Glomerular visceral epithelial cell (primary cell): ENCODE data around the gene RPS6KL1.

ENCODE experiments used
- DNase-seq: peaks from one replicate; pipeline ENCODE4 v3.0.0-alpha.2; 2016; ENCODE audit errors: extremely low spot score

RPS6KL1 gene, protein sequence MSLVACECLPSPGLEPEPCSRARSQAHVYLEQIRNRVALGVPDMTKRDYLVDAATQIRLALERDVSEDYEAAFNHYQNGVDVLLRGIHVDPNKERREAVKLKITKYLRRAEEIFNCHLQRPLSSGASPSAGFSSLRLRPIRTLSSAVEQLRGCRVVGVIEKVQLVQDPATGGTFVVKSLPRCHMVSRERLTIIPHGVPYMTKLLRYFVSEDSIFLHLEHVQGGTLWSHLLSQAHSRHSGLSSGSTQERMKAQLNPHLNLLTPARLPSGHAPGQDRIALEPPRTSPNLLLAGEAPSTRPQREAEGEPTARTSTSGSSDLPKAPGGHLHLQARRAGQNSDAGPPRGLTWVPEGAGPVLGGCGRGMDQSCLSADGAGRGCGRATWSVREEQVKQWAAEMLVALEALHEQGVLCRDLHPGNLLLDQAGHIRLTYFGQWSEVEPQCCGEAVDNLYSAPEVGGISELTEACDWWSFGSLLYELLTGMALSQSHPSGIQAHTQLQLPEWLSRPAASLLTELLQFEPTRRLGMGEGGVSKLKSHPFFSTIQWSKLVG

DNA sequence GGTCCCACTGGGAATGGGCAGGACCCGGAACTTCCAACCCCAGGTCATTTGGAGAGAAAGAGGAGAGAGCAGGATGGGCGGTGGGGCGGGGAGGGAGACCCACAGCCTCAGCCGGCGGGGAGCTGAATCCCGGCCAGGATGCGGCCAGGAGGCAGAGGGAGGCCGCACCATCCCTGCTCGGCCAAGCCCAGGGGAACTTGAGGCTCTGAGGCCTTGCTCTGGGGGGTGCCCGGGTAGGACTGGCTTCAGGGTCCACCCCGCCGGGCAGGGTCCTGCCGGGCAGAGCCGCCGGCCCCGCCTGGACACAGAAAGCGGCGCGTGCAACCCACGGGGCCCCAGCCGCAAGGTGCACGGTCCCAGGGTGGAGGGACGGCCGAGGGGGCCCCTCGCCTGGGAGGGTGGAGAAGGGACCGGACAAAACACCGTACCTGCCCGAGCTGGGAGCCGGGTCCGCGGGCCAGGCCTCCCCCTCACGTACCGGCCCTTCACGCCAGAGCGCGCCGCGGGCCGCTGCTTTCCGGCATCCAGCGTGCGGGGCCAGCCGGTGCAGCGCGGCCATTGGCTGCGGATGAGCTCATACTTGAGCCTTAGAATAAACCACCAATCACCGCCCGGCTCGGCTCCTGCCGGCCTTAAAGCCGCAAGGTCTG lies at the start of gene RPS6KL1:
Gene RPS6KL1, minus strand, starts transcription at position 509 of the 650 bp plus-strand sequence. CDS start 1,719 bp downstream, outside the sequence.
- DNase-seq, result peak; percentile 82

DNA sequence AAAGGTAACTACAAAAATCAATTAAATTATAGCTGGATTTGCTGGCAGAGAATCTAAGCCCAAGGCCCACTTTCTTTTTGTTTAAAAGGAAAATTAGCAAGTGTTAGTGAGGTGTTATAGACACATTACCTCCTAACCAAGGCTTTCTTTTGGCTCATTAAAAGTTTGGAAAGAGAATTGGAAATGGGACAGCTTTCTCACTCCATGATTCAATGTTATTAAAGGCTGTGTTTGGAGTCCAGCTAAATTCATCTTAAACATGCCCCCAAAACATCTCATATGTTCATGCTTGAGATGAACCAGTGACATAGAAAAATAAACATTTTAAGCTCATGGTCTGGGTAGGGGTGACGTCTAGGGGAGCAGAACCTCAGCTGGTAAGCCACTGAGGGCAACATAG lies 45.8 kb upstream of the RPS6KL1 start:
- no peak for DNase-seq

DNA sequence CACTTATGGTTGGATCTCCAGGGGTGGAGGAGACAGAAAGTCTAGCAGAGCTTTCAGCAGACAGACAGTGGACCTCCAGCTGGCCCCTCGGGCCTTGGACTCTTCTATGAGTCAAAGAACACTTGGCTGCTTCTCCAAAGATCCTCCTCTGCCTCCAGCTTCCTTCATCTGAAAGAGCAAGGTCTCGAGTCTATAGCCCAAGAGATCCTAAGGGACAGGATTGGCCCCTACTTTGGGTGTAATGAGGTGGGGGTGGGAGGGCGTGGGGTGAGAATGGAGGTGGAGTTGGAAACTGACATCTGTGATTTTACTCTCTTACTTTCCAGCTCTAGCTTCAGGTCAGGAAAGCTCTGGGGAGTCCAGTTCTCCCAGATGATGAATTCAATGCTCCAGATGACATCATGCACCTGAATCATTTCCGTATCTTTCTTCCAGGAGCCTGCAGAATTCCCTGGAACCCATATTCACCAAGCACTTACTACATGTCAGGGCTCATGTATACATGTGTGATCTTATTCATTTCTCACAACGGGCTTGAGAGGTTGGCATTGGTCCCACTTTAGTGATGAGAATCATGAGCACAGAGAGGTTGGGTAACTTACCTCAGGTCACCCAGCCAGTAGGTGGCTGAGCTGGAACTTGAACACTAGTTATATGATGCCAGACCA lies 42.6 kb upstream of the RPS6KL1 start:
- peak; percentile 31 for DNase-seq

DNA sequence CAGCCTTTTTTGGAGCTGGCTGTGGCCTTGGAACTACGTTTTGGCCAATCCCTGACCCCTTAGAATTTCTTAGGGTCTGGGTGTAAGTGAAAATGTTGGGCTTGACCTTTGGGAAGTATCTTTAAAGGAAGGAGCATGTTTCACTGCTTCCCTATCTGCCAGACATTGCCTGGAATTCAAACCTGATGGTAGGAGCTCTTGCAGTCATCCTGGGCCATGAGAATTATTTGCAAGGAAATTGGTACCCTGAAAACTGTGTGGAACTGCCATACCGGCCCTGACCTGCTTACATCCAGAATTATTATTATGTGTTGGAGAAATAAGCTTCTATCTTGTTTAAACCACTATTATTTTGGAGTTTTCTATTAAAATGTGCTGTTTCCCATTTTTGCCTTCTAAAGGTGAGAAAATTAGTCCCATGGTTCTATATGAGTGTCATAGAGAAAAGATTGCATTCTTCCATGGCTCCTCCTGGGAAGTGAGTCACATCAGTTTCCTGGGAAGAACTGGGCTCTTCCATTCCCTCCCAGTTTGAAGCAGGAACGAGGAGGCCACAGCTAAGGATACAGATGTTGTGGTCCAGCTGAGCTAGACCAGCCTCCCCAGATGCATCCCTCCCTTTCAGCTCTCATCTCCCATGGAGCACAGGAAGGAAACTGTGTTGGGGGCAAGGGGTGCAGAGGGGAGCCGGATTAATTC lies 41.9 kb upstream of the RPS6KL1 start:
- peak; percentile 28 for DNase-seq

DNA sequence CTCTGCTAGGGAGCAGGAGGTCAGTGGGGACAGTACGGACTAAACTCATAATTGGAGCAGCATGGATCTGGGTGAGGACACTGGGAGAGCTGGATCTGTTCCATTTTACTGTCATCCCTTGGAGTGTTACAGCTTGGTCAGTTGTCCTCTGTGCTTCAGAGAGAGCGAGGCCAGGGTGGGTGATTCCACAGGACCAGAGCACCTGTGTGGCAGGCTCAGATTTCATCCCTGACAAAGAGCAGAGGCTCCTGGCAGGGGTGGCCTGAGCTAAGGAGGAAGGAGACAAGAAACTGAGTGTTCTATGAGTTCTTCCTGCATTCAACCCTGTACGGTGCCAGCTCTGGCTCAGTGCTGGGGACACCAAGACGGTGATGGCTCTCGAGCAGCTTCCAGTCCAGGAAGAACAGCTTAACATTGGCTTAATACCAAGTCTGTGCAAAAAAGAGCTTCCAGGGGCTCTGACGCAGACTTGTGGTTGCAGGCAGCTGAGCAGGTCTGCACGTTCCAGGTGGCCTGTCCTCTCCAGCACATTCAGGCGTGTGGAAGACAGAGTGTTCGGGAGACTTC lies 40.7 kb upstream of the RPS6KL1 start:
- DNase-seq, result peak; percentile 87

DNA sequence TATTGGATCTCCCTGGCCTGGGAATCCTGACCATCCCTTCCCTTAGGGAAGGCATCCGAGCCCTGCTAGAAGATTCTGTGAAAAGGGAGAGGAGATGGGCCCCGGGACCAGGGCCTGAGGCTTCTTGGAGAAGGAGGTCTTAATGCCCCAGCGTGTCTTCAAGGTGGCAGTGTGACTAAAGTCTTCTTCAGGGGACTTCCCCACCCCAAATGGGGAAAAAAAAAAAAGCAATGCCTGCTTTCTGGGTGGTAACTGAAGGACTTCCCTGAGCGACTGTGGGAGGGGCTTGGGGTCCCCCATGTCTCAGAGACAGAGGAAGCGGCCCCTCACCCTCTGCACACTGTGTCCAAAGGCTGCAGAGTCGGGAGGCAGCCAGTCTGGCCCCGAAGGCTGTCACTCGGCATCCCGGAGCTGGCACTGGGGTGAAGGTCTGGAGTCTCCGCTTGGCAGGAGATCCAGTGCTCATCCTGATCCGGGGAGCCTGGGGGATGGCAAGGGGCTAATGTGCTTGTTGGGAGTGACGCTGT lies 40.2 kb upstream of the RPS6KL1 start:
- no peak for DNase-seq

DNA sequence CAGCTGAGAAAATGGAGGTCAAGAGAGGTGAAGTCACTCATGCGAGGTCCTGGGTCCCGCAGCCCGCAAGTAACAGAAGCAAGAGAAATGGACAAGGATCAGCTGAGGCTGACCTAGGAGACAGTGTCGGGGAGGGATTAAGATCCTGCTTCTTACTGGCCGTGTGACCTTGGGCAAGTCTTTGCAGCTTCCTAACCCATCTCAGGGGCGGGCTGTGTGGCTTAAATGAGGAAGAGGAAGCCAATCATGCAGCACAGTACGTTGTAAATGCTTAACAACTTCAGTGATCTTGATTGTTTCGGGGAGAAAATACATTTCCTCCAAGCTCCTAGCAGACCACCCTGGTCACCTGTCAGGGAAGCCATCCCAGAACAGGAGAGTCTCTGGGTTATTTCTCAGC lies 39.4 kb upstream of the RPS6KL1 start:
- no peak for DNase-seq

DNA sequence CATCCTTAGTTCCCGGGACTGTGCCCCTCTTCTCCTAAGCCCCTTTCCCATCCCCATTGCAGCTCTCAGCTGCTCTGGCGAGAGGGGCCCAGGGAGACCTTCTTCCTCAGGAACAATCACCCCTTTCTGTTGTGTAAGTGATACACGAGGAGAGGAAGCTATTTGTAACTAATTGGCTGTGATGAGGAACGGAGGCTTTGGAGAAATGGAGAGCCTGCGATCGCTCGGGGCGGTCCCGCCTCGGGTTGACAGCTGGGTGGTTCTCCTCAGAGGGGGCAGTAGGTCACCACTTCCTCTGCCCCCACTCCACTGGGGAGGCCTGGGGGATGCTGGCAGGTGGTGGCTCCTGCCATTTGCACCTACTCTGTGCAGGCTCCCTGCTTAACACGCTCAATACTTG lies 39.0 kb upstream of the RPS6KL1 start:
- no peak for DNase-seq

DNA sequence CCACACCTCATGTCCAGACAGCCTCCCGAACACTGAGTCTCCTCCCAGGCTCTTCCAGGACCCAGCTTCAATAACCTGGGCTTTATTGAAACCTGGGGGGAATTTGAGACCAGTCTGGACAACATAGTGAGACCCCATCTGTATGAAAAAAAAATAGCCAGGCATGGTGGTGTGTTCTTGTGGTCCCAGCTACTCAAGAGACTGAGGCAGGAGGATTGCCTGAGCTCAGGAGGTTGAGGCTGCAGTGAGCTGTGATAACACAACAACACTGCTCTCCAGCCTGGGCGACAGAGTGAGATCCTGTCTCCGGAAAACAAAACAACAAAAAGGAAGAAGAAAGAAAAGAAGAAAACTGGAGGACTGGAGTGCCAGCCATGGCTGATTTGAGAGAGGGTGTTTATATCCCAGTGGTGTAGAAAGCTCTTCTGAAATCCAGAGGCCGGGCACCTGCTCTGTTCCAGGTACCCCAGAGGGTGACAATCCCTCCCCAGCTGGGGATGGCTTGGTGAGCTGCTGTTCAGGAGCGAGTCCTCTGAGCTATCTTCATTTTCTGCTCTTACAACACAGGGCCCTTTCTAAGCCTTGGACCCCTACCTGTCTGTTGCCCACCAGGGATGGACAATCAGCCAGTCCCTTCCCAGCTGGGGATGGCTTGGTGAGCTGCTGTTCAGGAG lies 38.3 kb upstream of the RPS6KL1 start:
- no peak for DNase-seq

DNA sequence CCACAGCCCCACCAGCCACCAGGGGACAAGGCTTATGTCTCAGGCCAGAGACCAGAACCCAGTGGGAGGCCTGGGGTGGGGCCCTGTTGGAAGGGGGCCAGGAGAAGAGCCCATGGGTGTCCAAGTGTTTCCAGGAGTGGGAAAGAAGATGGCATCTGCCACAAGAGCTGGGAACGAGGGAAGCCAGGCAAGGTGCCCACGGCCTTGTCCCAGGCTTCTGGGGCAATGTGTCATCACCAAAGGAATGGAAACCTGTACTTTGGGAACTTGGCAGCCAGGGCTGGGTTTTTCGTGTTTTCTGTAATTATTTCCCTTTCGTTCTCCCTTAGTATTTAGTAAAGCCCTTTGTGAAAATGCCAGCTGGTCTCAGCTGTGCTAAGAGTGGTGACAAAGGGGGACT lies 37.7 kb upstream of the RPS6KL1 start:
- no peak for DNase-seq

DNA sequence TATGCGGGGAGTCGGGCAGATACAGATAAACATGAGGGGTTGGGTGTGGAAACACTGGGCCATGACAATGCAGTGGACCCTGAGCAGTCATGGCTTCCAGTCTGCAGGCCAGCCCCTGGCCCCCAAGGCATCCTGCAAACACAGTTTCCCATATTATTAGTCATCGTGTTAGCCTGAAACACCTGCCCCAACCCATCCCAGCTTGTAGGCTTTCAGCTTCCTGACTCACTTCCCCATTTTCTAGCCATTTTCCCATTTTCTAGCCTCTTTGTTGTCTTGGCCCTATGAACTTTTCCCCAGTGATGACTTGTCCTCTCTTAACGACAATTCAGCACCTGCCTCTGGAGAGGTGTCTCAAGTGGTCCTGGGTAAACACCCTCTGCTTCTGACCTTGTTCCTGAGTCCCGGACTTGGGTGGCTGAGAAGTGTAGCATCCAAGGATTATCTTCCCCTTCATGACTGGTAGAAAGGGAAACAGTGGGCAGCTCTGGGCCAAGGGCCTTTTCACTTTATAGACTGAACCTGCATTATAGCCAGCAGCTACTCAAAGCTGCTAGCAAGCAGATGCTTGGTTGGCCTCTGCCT lies 36.6 kb upstream of the RPS6KL1 start:
- DNase-seq, result no peak

DNA sequence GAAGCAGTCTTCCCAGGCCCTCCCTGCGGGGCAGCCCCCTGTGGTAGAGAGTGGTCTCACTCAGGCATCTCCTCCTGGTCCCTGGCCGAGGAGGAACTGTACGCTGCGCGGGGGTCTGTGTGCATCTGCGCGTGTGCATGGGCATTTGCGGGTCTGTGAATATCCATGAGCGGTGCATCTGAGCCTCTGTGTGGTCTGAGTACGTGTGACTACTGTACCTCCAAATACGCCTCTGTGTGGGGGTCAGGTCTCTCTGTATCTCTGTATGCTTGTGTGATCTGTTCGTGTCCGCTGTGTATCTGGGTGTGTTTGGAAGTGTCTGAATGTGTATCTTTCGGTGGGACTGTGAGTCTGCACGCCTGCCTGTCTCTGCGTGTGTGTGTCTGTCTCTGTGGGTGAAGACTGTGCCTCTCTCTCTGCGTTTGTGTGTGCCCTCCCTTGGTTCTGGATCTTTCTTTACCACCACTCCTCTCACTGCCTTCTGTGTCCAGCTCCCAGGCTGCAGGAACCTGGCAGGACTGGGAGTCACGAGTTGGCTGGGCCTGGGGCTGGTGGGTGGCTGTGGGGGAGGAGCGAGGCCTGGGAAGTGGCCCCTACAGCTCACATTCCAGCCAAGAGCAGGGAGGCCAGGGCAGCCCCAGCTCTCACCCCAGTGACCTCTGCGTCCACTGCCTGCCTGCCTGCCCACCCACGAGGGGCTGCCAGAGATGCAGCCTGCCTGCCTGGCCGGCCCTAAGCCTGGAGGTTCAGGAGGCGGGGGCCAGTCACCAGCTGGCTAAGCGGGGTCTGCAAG lies 33.4 kb upstream of the RPS6KL1 start:
- no peak for DNase-seq

DNA sequence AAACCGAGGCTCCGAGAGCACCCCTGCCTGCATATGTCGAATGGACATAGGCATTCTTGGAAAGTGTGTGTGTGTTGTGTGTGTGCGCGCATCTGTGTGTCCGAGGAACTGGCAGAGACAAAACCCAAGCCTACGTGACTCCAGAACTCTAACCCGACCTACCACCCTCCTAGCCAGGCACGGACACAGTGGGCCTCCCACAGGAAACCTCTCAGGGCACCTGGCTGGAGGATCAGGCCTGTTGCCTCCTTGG lies 32.9 kb upstream of the RPS6KL1 start:
- DNase-seq, result no peak

DNA sequence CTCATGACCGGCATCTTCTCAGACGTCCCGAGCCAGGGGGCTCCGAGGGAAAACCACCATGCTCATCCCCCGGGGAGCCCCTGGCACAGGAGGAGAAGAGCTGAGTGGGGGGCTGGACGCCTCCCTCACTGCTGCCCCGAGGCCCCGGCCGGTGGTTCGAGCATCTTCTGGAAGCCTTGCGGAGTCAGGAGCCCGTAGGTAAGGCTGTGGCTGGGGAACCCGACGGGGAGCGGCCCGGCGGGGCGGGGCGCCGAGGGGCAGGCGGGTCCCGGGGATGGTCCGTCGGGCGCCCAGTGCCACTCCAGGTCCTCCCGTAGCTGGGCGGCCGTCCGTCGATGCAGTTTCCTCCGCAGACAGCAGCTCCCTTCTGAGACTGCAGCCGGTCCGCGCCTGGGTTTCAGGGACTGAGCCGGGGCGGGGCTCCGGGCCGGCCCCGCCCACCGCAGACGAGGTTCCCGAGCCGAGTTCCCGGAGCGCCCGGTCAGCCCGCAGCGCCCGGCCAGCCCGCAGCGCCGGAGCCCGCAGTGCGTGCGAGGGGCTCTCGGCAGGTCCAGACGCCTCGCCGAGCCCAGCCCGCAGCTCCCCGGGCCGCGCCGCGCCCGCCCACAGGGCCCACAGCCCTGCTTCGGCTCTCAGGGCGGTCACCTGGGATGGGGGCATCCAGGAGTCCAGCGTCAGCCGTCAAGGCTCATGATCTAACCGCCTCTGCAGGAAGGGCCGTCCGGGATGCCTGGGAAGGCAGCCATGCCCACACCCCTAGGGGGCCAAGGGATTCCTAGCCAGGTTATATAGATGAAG lies 32.4 kb upstream of the RPS6KL1 start, which contains the start of gene PGF:
Gene PGF, minus strand, starts transcription at position 369 of the 798 bp plus-strand sequence. Its CDS starts 355 bp downstream, at position 14.
- DNase-seq, result peak; percentile 50

DNA sequence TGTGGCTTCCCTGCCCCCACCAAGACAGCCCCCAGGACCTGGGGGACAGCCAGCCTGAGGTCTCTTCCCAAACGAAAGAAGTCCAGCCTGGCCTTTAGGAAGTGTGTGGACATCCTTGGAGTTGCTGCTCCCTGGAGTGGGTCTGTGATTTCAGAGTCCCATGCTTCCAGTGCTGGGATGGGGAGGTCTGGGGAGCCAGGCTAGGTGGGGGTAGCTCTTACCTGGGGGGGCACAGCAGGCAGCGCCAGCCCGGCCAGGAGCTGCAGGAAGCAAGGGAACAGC lies 31.8 kb upstream of the RPS6KL1 start:
- no peak for DNase-seq

DNA sequence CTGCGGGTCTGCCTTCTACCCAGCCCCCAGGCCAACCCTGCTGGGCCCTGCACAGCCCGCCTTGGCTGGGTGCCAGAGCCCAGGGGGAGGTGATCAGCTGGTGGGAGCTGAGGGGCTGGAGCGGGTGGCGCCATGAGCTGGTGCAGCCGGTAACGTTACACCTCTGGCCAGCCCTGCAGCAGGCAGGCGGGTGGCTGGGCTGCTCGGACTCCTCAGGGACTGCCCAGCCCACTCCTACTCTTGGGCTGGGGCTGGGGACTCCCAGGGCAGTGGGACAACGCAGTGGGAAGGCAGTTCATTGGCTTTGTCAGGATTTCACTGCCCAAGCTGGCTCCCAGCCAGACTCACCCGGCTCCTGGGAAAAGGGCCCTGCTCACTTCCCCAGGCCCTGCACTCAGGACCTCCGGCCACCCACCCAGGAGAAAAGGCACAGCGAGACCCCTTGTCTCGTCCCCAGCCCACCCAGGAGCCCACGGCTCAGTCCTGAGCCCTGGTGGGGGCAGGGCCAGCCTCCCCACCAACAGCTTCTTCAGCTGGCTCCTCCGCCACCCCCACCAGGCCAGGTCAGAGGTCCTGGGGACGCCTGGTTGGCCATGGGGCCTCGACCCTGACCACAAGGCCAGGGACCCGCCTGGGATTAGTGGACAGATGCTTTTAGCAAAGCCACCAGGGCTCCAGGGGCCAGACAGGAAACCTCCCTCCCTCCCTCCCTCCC lies 31.3 kb upstream of the RPS6KL1 start:
- DNase-seq, result peak; percentile 18

DNA sequence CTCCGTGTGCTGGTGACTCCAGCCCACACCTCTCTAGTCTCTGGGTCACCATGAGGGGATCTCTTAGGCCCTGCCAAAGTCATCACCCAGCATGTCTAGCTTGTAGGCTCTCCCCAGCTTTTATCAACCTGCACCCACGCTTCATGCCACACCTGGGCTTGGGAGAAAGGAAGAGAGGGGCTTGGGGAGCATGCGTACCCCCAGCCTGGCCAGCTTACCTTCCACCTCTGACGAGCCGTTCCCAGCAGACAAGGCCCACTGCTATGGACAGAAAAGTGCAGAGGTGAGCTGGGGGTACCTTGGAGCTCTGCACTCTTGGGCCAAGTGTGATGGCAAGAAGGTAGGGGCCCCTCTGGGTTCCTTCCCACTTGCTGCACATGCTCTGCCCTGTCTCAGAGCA lies 30.6 kb upstream of the RPS6KL1 start:
- no peak for DNase-seq

DNA sequence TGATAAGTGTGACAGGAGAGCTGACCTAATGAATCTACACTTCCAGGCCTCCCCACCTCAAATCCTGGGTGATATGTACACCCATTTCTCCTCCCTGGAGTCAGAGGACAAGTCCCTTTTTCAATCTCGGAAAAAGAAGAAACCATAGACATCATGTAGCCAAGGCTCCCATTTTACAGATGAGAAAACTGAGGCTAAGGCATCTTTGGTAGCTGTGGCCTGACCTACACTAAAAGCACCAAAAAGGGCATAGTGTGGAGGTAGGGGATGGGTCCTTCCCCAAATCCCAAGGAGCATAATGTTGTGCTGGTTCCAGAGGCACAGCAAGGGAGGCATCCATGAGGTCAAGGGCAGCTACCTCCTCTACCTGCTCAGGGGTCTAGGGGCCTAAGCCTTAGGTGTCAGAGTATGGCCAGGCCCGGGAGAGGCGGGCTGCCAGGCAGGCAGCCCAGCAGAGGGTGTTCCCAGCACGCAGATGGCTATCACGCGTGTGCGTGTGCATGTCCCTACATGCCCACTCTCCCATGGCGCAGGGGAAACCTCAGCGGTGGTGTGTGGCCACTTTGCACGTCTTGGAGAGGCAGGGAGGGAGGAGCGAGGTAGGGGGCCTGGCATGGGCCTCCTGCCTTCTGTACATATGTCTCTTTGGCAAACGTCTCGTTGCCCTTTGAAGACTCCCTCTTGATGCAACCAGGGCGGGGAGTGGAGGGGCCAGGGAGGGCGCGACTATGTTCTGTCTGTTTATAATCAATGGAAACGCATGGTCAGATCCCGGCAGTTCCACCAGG lies 29.8 kb upstream of the RPS6KL1 start:
- no peak for DNase-seq
